NB4 (cell line): Measurements from ENCODE around the gene LTBP1.

ENCODE experiments used
- CTCF ChIP-seq: IDR thresholded peaks from one replicate; pipeline ENCODE4 v1.5.1; 2012; ENCODE audit warnings: low read depth, low read length
- POLR2A ChIP-seq: IDR thresholded peaks from 2 replicates; pipeline ENCODE4 v1.6.1; 2011; ENCODE audit warnings: mild to moderate bottlenecking; ENCODE audit not compliant: insufficient read length; ENCODE audit errors: extremely low read depth

GRCh38 chr2:33122726-33123125 is 176.0 kb downstream of the LTBP1 start:
- TF ChIP-seq CTCF, result no peak
- no peak for TF ChIP-seq POLR2A
